Stimulated activated CD4-positive, alpha-beta T cell treated with anti-CD3 and anti-CD28 coated beads, TNF-alpha, amount 100 ng/mL, for 48 hours (primary cell): ENCODE measurements around the gene DRD2.
"Not testable (repeated sequence)": the region's sequence is repeated elsewhere in the genome, so short reads cannot be mapped to it uniquely, and the experiment has no call there.

ENCODE experiments used
- DNase-seq, 3 donors: peaks; one replicate each; pipeline ENCODE4 v3.0.0-alpha.2; 2020; ENCODE audit warnings: low read depth in 3 of 3

Gene DRD2

GRCh38 chr11:113475160-113475761 is at the start of gene DRD2:
TSS of gene DRD2 (minus strand) at chr11:113475398. CDS start at chr11:113424651, 50,747 bp downstream.
- DNase-seq: no peak

DNA sequence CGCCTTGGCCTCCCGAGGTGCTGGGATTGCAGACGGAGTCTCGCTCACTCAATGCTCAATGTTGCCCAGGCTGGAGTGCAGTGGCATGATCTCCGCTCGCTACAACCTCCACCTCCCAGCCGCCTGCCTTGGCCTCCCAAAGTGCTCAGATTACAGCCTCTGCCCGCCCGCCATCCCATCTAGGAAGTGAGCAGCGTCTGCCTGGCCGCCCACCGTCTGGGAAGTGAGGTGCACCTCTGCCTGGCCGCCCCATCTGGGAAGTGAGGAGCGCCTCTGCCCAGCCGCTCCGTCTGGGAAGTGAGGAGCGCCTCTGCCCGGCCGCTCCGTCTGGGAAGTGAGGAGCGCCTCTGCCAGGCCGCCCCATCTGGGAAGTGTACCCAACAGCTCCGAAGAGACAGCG is 48.7 kb upstream of the DRD2 start:
- DNase-seq: not testable (repeated sequence)

DNA sequence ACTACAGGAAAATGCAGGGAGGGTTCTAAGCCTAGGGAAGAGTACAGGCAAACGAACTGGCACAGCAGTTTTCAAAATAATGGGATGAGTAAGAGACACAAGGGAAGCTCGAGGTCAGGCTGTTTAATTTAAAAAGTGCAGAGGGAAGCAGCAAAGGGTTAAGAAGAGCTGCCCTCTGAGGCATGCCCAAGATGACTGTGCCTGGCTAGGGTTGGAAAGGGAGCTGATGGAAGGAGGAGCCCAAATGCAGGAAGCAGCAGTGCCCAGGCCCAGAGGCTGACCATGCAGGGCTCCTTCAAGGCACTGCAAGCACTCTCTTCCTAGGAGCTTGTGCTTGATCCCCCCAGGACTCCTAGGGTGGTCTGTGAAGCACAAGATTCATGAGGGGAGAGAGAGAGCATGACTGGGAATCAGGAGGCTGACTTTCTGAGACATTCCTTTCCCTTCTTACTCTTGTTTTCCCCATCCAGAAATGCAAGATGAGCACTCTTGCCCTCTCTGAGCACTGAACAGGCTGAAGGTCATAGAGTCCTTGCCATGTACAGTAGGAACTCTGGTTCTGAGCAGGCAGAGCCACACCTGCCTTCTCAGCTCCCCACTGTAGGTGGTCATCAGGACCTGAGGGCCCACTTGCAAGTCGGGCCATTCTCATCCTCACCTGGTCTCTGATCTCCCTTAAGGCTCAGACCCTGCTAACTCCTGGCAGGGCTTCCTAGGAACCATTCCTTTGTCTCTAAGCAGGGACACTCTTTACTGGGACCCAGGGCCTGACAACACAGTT is 46.7 kb upstream of the DRD2 start:
- no peak for DNase-seq

- DNase-seq: no peak
These were observed 44.9 kb upstream of the DRD2 start for GRCh38 chr11:113519989-113520613.

- no peak for DNase-seq
These were observed 43.7 kb upstream of the DRD2 start for GRCh38 chr11:113518716-113519495.

- no peak for DNase-seq
These were observed 42.2 kb upstream of the DRD2 start for GRCh38 chr11:113517361-113517760.

GRCh38 chr11:113514856-113515255 is 39.7 kb upstream of the DRD2 start:
- no peak for DNase-seq

- no peak for DNase-seq
These were observed 32.1 kb upstream of the DRD2 start for GRCh38 chr11:113507341-113507740.

- DNase-seq: no peak
These were observed 31.7 kb upstream of the DRD2 start for GRCh38 chr11:113506893-113507292.

DNA sequence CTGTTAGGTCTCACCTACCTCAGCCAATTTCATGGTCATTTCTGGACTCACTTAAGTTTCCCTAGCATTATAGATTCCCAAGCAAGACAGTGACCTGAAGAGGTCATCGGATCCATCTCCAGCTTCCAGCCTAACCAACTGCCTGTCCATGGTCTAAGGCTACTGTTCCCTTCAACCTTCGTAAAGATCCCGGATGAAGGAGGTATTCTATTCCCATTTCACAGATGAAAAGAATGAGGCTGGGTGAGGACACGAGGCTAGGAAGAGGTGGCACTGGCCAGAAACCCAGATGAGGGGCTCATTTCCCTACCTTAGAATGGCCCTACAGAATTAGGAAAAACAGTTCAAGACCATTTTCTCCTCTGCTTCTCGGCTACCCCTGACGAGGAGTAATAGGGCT is 31.3 kb upstream of the DRD2 start:
- DNase-seq: no peak

- DNase-seq: no peak
These were observed 30.6 kb upstream of the DRD2 start for GRCh38 chr11:113505541-113506375.

DNA sequence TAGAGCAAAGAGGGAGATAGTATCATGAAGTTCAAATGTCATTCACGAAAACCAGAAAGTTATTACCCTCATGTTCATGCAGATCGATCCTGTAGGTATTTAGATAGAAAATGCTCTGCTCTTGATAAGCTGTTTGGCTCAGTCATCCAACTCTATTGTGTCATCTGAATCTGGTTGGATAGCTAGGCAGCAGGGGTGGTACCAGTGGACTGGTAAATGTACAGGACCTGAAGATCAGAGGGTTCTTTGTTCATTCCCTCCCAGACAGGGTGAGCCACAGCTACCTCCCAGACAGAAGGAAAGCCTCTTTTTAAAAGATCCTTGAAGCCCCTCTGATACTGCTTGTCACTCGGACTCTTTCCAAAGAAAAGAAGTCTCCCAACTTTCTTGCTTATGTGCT is 29.8 kb upstream of the DRD2 start:
- DNase-seq: no peak

DNA sequence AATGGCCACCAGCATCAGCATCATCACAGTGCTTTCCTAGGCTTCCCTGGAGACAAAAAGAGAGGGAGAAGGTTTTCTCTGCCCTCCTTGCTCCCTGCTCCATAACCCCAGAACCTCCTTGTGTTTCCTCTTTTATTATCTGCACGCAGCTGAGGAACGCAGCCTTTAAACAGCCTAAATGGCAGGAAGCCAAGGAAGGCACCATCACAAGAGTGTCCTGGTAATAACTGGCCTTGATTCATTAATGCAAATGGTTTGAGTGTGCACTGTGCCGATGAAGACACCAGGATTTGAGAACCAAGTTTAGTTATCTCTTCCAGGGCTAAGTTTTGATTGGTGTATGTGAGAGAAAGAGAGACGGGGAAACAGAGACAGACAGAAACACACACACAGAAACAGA is 29.4 kb upstream of the DRD2 start:
- no peak for DNase-seq

DNA sequence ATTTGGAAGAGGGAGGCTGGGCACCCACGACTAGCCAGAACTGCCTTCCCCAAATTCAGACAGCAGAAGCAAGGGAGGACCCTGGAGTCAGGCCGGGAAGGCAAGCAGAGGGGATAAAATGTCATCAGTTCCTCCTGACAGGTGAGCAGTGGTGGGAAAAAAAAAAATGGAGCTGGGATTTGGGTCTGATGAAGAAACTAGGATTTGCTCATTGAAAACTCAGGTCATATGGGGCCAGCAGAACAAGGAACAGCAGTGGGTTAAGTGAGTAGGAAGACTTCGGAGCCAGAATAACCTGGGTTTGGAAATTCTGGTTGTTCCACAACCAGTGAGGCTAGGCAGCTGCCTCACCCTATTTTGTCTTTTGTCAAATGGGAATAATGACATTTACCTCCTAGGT is 28.9 kb upstream of the DRD2 start:
- DNase-seq: no peak

- no peak for DNase-seq
These were observed 22.1 kb upstream of the DRD2 start for GRCh38 chr11:113497066-113497910.

DNA sequence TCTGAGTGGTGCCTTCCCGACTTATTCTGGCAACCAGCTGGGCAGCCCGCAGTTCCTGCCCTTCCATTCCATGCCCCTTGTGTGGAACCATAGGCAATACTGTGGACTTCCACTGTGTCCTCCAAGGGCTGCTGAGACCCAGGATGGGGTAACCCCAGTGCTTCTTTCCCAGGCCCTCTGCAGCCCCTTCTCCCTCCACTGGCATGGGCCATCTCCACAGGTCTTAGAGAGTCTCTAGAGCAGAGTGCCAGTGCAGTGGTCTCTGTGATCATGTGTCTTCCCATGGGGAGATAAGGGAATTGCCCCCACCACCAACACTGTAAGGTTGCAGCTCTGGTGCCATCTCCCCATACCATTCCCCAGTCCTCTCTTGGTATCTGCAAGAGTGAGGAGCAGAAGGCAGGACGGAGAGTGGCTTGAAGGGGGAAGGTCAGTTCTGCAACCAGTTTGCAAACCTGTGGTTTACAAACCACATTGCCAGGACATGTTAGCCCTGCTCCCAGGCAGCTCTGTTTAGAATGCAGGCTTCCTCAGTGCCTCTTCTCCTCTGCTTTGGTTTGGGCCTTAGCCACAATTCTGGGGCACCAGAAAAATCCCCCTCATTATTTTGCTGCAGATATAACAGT is 20.9 kb upstream of the DRD2 start:
- no peak for DNase-seq

- no peak for DNase-seq
These were observed 18.8 kb upstream of the DRD2 start for GRCh38 chr11:113494021-113494420.

DNA sequence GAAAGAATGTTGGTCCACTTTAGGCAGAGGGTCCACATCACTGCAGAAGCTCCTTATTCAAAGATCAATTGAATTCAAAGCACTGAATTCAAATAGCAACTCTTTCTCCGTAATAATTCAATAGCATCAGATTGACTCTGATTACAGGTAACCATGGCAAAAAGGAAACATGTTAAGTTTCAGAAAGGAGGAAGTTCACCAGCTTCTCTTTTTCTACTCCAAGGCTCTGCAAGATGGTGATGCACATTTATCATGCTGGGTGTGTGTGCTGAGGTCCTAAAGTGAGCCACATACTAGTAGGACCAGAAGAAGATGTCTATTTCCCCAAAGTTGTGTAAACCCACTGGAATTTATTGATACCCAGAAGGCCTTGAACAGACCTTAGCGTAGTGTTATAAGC is 18.0 kb upstream of the DRD2 start:
- DNase-seq: no peak

DNA sequence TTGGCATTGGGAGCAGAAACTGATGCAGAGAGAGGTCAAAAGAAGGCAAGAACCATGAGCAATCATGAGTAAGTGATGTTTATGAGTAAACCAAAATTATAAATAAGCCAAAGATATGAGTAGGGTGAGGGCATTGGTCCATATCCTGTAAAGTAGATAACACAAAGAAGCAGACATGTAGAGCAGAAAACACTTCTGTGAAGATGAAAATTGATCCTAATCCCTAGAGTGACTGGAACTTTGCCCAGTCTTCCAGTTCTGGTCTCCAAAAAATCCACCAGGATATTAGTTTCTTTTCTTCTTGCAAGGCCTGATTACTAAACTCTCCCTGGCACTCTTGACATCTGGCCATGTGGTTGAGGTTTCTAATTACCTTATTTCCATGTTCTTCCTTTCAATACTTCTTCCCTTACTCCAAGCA is 13.7 kb upstream of the DRD2 start:
- DNase-seq: no peak

GRCh38 chr11:113487622-113488021 is 12.4 kb upstream of the DRD2 start:
- DNase-seq: no peak
